HG02798 (cell line): ENCODE results near the gene TNXB.
"Not testable (repeated sequence)": the region's sequence is repeated elsewhere in the genome, so short reads cannot be mapped to it uniquely, and the experiment has no call there.

Experiments
- ATAC-seq: cut with Tn5 transposase; IDR thresholded peaks from one replicate; pipeline ENCODE4 v1.9.1; 2021; ENCODE audit warnings: mild to moderate bottlenecking; ENCODE audit not compliant: unreplicated experiment, poor library complexity

Gene TNXB

DNA sequence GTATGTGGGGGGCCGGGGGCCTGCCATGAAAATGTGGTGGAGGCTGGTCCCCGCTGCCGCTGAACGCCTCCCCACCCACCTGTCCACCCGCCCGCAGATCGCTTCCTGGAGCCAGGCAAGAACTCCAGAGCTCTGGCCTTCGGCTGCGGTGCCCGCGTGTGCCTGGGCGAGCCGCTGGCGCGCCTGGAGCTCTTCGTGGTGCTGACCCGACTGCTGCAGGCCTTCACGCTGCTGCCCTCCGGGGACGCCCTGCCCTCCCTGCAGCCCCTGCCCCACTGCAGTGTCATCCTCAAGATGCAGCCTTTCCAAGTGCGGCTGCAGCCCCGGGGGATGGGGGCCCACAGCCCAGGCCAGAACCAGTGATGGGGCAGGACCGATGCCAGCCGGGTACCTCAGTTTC lies 101.1 kb downstream of the TNXB start:
- not testable (repeated sequence) for ATAC-seq

DNA sequence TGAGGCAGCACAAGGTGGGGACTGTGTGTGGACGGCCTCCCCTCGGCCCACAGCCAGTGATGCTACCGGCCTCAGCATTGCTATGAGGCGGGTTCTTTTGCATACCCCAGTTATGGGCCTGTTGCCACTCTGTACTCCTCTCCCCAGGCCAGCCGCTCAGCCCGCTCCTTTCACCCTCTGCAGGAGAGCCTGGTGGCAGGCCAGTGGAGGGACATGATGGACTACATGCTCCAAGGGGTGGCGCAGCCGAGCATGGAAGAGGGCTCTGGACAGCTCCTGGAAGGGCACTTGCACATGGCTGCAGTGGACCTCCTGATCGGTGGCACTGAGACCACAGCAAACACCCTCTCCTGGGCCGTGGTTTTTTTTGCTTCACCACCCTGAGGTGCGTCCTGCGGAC lies 102.1 kb downstream of the TNXB start:
- not testable (repeated sequence) for ATAC-seq

- ATAC-seq = not testable (repeated sequence)
Observed at GRCh38 chr6:32005991-32006529, 103.1 kb downstream of the TNXB start.

DNA sequence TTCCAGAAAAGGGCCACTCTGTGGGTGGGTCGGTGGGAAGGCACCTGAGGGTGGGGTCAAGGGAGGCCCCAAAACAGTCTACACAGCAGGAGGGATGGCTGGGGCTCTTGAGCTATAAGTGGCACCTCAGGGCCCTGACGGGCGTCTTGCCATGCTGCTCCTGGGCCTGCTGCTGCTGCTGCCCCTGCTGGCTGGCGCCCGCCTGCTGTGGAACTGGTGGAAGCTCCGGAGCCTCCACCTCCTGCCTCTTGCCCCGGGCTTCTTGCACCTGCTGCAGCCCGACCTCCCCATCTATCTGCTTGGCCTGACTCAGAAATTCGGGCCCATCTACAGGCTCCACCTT lies 103.6 kb downstream of the TNXB start:
- ATAC-seq = not testable (repeated sequence)

DNA sequence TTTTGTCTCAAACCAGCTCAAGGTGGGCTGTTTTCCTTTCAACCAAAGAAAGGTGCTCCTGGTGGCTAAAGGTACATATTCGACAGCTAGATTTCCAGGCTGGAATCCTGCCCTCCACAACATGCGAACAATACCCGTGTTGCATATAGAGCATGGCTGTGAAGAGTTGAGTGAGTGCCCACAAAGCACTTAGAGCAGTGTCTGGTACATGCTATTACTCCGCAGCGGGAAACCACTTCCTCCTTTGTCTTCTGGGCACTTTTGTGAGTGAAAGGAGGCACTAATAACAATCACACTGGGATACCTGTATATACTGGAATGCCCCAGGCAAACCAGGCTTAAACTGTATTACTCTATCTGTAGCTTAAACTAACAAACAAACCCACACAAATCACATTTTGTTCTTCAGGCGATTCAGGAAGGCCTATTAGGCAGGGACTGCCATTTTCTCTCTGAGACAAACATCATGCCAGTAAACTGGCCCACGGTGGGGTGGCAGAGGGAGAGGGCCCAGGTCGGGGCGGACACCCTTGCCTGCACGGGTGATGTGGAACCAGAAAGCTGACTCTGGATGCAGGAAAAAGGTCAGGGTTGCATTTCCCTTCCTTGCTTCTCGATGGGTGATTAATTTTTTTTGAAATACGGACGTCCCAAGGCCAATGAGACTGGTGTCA lies 104.1 kb downstream of the TNXB start:
- ATAC-seq = not testable (repeated sequence)

DNA sequence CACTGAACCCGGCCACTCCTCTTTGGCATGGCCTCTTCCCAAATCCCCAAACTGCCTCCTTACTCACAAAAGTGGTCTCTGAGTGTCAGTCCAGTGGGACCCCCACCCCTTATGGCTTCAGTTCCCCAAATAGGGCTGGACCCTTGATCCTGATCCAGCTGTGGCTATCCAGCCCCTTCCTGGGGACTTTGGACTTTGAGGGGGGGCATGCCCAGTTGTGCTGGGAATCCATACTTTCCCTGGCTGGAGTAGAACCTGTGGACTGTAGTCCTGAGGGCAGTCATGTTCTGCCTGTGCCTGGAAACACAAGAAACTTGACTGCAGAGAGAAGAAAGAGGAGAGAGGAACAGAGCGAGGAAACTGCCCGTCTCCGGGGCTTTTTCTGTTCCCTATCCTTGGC lies 104.7 kb downstream of the TNXB start:
- not testable (repeated sequence) for ATAC-seq

DNA sequence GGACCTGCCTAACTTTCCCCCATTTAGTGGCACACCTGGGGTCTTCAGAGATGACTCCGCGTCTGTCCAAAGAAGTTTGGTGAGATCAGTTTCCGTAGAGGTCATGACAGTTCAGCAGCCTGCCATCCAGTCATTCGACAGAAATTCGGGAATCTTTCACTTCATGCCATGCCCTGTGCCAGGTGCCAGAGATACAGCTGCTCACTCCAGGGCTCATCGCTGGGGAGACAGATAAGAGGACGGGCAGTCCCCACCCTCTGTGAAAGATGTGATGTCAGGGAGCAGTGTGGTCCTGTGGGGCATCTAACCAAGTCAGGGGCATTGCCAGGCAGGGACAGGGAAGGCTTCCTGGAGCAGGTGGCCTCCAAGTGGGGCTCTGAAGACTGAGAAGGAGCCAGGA lies 105.8 kb downstream of the TNXB start:
- ATAC-seq = not testable (repeated sequence)

DNA sequence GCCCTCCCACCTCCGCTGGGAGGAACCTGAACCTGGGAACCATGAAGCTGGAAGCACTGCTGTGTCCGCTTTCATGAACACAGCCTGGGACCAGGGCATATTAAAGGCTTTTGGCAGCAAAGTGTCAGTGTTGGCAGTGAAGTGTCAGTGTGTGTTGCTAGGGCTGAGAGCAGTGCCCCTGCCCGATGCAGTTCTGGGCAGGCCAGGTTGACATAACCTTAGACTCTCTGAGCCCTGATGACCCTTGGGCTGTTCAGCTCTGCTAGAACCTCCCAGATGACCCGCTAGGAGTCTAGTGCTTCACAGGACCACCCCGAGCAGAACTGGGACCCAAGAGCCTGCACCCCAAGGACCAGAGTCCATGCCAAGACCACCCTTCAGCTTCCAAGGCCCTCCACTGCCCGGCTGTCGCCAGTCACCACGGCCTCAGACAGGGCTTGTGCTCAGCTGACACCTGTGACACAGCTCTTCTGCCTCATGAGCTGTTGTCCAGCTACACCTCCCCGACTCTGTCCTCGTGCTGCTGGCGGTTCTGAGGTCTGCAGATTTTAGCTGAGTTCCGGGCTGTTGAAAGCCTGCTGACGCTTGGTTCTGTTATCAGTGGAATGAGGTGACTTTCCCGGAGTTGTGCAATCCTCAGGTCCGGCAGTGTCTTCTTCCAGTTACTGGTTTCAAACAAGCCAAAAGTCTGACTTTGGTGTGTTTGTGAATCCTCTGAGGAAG lies 106.4 kb downstream of the TNXB start:
- ATAC-seq = not testable (repeated sequence)

DNA sequence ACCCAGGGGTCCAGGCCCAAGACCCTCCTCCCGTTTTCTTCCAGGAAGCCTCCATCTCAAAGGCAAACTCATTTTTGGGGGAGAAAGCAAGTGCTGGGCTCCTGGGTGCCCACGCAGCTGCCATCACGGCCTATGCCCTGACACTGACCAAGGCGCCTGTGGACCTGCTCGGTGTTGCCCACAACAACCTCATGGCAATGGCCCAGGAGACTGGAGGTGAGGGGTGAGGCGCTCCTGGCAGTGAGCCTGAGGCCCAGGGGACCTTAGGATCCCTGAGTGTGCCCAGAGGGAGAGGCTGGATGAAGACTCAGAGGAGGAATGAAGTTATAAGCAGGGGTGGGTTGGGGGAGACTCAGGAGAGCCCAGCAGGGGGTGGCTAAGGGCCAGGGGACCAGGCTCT lies 112.8 kb downstream of the TNXB start:
- ATAC-seq = not testable (repeated sequence)

DNA sequence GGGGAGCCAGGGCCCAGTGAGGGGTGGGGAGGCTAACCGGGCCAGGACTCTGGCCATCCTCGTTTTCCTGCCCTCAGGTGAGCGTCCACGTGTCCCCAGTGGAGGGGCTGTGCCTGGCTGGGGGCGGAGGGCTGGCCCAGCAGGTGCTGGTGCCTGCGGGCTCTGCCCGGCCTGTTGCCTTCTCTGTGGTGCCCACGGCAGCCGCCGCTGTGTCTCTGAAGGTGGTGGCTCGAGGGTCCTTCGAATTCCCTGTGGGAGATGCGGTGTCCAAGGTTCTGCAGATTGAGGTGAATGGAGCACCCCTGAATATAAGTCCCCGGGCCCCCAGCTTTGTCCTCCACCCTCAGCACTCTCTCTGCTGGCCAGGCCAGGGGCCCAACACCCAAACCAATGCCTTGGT lies 114.7 kb downstream of the TNXB start:
- not testable (repeated sequence) for ATAC-seq
